Ovary (tissue), 10 donors: Measurements from ENCODE around the gene NRN1L. TPM values are rescaled to one million over a fixed set of nuclear protein-coding genes. Genes with fewer than 3 reads are reported as not detected.
"Not testable (repeated sequence)": the region's sequence is repeated elsewhere in the genome, so short reads cannot be mapped to it uniquely, and the experiment has no call there.

Experiments
- DNase-seq, 5 donors: peaks; one replicate each; pipeline ENCODE4 v3.0.0-alpha.2; 2019 to 2020
- H3K27ac ChIP-seq, 2 donors: fragments of 200-600 bp; one replicate each; pipeline versions ENCODE4 v1.5.1 to v1.8.0; 2019 to 2022
- H3K27me3 ChIP-seq: fragments of 200-600 bp; one replicate; pipeline ENCODE4 v1.8.0; 2022
- H3K36me3 ChIP-seq: fragments of 200-600 bp; sonication (generic); one replicate; pipeline ENCODE4 v1.5.1; 2019
- H3K4me1 ChIP-seq: one replicate; pipeline ENCODE4 v1.8.1; 2013; ENCODE audit warnings: mild to moderate bottlenecking, moderate library complexity; ENCODE audit not compliant: insufficient read depth
- H3K4me3 ChIP-seq: fragments of 200-600 bp; sonication (generic); one replicate; pipeline ENCODE4 v1.5.1; 2017
- H3K9me3 ChIP-seq, 2 donors: fragments of 200-600 bp in 1 of 2; sonication (generic) in 1 of 2; one replicate each; pipeline versions ENCODE4 v1.5.1 to v1.8.1; 2013 to 2019; ENCODE audit warnings: mild to moderate bottlenecking in 1 of 2, moderate library complexity in 1 of 2
- EP300 ChIP-seq: sonication (generic); formaldehyde crosslinking; IDR thresholded peaks from one replicate; pipeline ENCODE4 v1.6.1; 2017; ENCODE audit warnings: antibody characterized with exemption
- POLR2A ChIP-seq: fragments of 450-650 bp; IDR thresholded peaks from one replicate; pipeline ENCODE4 v1.6.1; 2017; ENCODE audit warnings: antibody characterized with exemption, mild to moderate bottlenecking, moderate library complexity
- WGBS, 3 donors: extraction: QIAGEN DNeasy Blood & Tissue Kit in 1 of 3; methylation state at CpG; one replicate each; pipeline versions ENCODE4 v1.1.5 to v1.1.7; 2013 to 2017; 5-methylcytosine and 5-hydroxymethylcytosine counted together
- intact Hi-C, 4 donors: fragments of 100-400 bp; cut with DNase I; formaldehyde crosslinking; loops; one replicate each; pipeline versions ENCODE4 v1.11.0 to v1.15.1; 2022 to 2023
- long read RNA-seq, 3 donors: library from polyadenylated mRNA in 2 of 3; unstranded in 2 of 3; transcript quantifications; one replicate each; pipeline ENCODE4 v2.0.0 and lab custom pipeline, GENCODE V29; 2021 to 2026
- polyA plus RNA-seq, 2 donors: library from polyadenylated mRNA; stranded (reverse); fragments of 200-250 nt in 1 of 2; fragments of 350-450 nt in 1 of 2; fragmentation: Illumina TruSeq in 1 of 2; extraction: RNeasy Lipid Tissue Mini Kit (QIAGEN cat#74804) in 1 of 2; gene quantifications; one replicate each; pipeline ENCODE4 v1.2.3, GENCODE V29; 2013 to 2014
- total RNA-seq, 7 donors: library from RNA; depleted of rRNA in 2 of 7; stranded (reverse); fragments of >200 nt in 2 of 7; fragmentation: NEBNext Ultra II Directional in 3 of 7; extraction: Animal tissue kit (Norgen Biotek cat#: 25700) in 3 of 7; gene quantifications; one replicate each; pipeline versions ENCODE4 v1.1.0 to v1.2.4, GENCODE V29; 2016 to 2023
- TF ChIP-seq, protein P1 (sequence below), 3 donors: fragments of 450-650 bp in 2 of 3; fragments of 200-600 bp in 1 of 3; IDR thresholded peaks; one replicate each; pipeline versions ENCODE4 v1.5.1 to v1.8.0; 2016 to 2022; ENCODE audit warnings: antibody characterized with exemption in 3 of 3, mild to moderate bottlenecking in 1 of 3
- donor health status: DM: no; HTN: no; CAD: no; lungs with moderate emphysema.
- donor health status: DM: no; HTN: no; CAD: no.
- donor health status: Bipolar disorder and iron deficiency.
- donor health status: DM: yes; HTN: yes; CAD: no.
- donor health status: DM: no; HTN: no; CAD: no.
- donor health status: DM: yes; HTN: yes; CAD: no.

Gene NRN1L
- total RNA-seq (1 to 10 TPM in 6 of 7 donors, under 1 TPM in 1; 0.95 to 3.9 (median 2.5) TPM), polyA plus RNA-seq (1 to 10 TPM in 1 of 2 donors, not detected in 1; 4.7 TPM)
- long read RNA-seq, donor 1, partial matches to known transcripts = 0 of 2 reads
- long read RNA-seq, donor 1, other reads (novel, unspliced or antisense) = 0 of 2 reads
- long read RNA-seq, donor 2, partial matches to known transcripts = 0 of 1 reads
- long read RNA-seq, donor 2, other reads (novel, unspliced or antisense) = 0 of 1 reads
- long read RNA-seq, donor 3 = 0 reads

DNA sequence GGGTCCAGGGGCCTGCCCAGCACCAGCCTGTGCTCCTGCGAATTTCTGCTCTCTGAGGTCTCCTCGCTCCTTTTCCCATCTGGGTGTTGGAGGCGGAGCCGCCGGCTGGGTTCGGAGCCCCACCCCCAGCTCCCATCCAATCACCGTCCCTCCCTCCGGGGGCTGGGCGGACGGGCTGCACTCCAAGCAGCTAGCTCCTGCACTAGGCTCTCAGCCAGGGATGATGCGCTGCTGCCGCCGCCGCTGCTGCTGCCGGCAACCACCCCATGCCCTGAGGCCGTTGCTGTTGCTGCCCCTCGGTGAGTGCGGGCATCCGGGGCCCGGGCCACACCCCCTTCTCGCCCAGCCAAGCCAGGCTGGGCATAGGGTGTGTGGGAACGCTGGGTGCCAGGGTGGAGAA, at the start of gene NRN1L:
NRN1L (plus strand) TSS at position 202 of the 400 bp plus-strand sequence; CDS start at position 221, 19 bp downstream.
- Histone ChIP-seq H3K9me3 (no peaks in the 10 kb centered on the region), H3K36me3 (no peaks in the 10 kb centered on the region), H3K4me1 (peaks cover 6% of the 10 kb centered on the region), H3K4me3 (no peak within 1 kb of the TSS), H3K27ac (peak within 1 kb of the TSS; percentile 46 to 58), H3K27me3 (no peaks in the 10 kb centered on the region)
- 2 to 12% (median 7%) methylated on average over 16 to 22 of the region's 22 CpGs for WGBS, 3 donors
- intact Hi-C loops = loop anchor here in 3 of 4 donors (5.0 kb wide), 1 partner anchor 43 kb away; no protein-coding TSS in a partner anchor
- peak; percentile 96 to 97 (median 96) for DNase-seq
- TF ChIP-seq POLR2A = no peak
- no peak for TF ChIP-seq EP300
- TF ChIP-seq, protein P1, sequence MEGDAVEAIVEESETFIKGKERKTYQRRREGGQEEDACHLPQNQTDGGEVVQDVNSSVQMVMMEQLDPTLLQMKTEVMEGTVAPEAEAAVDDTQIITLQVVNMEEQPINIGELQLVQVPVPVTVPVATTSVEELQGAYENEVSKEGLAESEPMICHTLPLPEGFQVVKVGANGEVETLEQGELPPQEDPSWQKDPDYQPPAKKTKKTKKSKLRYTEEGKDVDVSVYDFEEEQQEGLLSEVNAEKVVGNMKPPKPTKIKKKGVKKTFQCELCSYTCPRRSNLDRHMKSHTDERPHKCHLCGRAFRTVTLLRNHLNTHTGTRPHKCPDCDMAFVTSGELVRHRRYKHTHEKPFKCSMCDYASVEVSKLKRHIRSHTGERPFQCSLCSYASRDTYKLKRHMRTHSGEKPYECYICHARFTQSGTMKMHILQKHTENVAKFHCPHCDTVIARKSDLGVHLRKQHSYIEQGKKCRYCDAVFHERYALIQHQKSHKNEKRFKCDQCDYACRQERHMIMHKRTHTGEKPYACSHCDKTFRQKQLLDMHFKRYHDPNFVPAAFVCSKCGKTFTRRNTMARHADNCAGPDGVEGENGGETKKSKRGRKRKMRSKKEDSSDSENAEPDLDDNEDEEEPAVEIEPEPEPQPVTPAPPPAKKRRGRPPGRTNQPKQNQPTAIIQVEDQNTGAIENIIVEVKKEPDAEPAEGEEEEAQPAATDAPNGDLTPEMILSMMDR (IDR thresholded peaks at IDR 0.05) = no peak

DNA sequence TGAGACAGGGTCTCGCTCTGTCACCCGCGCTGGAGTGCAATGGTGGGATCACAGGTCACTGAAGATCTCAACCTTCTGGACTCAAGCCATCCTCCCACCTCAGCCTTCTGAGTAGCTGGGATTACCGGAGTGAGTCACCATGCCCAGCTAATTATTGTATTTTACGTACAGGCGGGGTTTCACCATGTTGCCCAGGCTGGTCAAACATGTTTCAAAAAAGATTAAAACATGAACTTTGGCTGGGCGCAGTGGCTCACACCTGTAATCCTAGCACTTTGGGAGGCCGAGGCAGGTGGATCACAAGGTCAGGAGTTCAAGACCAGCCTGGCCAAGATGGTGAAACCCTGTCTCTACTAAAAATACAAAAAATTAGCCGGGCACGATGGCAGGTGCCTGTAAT, 47.5 kb upstream of the NRN1L start:
- H3K36me3 ChIP-seq, intact Hi-C loops, H3K9me3 ChIP-seq, H3K4me3 ChIP-seq, H3K4me1 ChIP-seq, H3K27ac ChIP-seq, H3K27me3 ChIP-seq, DNase-seq: not testable (repeated sequence)
- 89 to 97% (median 90%) methylated on average over 10 of the region's 10 CpGs for WGBS, 3 donors

DNA sequence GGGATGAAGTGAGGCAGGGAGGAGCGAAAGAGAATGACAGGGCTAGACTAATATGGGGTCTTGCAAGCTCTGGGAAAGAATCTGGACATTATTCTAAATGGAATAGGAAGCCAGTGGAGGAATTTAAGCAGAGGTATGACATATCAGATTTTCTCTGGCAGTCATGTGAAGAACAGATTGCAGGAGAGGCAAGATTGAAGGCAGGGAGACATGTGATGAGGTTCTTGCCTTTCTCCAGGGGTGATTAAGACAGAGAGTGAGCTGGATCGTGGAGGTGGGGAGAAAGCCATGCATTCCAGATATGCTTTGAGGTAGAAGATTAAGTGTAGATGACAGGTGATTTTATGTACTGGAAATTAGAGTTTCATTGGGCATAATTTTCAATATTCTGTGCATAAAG, 46.9 kb upstream of the NRN1L start:
- intact Hi-C loops = no loop called here
- Histone ChIP-seq H3K4me3 (no peak overlapping the region), H3K9me3 (no peaks in the 10 kb centered on the region)

DNA sequence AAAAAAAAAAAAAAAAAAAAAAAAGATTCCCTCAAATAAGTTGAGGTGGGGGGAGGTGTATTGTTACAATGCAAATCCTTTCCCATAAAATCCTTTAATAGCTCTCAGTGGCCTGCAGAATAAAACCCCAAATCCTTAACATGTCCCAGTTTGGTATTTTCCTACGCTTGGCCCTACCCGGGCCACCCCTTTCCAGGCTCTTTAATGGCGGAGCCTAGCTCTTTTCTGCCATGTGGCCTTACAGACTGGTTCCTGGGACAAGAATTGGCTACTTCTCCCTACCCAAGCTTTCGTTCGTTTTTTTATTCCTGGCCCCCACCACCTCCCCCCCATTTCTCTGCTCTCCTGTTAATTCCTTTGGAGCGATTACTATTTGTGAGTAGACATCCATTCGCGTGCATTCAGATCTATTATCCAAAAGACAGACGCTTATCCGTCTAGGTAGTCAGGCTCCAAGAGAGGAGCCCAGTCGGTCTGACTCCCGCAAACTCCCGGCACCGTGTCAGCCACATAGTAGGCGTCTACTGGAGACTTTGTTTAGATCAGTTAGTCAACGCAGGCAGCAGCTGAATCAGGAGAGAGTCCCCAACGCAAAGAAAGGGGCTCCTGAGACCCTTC, 43.4 kb upstream of the NRN1L start:
- peak overlapping the region; percentile 85 for H3K4me3 ChIP-seq
- peak overlapping the region in 1 of 2 donors; percentile 98 for H3K27ac ChIP-seq
- H3K27me3 ChIP-seq = no peaks in the 10 kb centered on the region
- no peaks in the 10 kb centered on the region for H3K36me3 ChIP-seq
- intact Hi-C loops = no loop called here
- peaks cover 9% of the 10 kb centered on the region for H3K4me1 ChIP-seq
- WGBS, 3 donors = 40 to 42% (median 40%) methylated on average over 16 to 17 of the region's 17 CpGs
- no peak for DNase-seq
- H3K9me3 ChIP-seq = no peaks in the 10 kb centered on the region
- TF ChIP-seq POLR2A (no peak), EP300 (no peak)
- TF ChIP-seq, protein P1 (IDR thresholded peaks at IDR 0.05) = no peak

More for the DNA sequence above, 46.9 kb upstream of the NRN1L start:
- TF ChIP-seq, protein P1 (IDR thresholded peaks at IDR 0.05) = no peak
- no peak for TF ChIP-seq POLR2A
- no peak for TF ChIP-seq EP300
- 86 to 87% (median 86%) methylated on average over 2 of the region's 2 CpGs for WGBS, 3 donors
- Histone ChIP-seq H3K27me3 (no peaks in the 10 kb centered on the region), H3K36me3 (no peaks in the 10 kb centered on the region), H3K27ac (no peak overlapping the region), H3K4me1 (peaks cover 4% of the 10 kb centered on the region)
- DNase-seq = no peak
